A549 (cell line): ENCODE results near the gene JAGN1. TPM values are rescaled to one million over a fixed set of nuclear protein-coding genes. Genes with fewer than 3 reads are reported as not detected.
A peak's percentile ranks its signal among the peaks of the same experiment; 100 is the strongest.
"Not testable (repeated sequence)": the region's sequence is repeated elsewhere in the genome, so short reads cannot be mapped to it uniquely, and the experiment has no call there.

Source experiments
- ATAC-seq, 2 experiments: fragments of 200-7000 bp in 1 of 2; fragments of >200 bp in 1 of 2; cut with Nextera tagmentation in 1 of 2; cut with Tn5 transposase in 1 of 2; 3 replicates each; pipeline versions ENCODE4 v1.8.0 to v1.9.1; 2018 to 2020; ENCODE audit warnings: mild to moderate bottlenecking in 1 of 2, moderate library complexity in 1 of 2
- CTCF ChIA-PET: fragments of 300-600 bp; sonication (Branson Sonifier 250); formaldehyde crosslinking; extraction: SDS; loops from one replicate; lab custom pipeline; 2021; ENCODE audit warnings: antibody characterized with exemption, inconsistent platforms; lab: Yijun Ruan, JAX
- POLR2A ChIA-PET: fragments of 350-600 bp; formaldehyde crosslinking; extraction: SDS; loops from one replicate; lab custom pipeline; 2021; ENCODE audit warnings: antibody characterized with exemption, inconsistent platforms; lab: Yijun Ruan, JAX
- DNase-seq, 2 experiments: peaks; one replicate each; pipeline versions ENCODE4 v3.0.0 to v3.0.0-alpha.2; 2011 to 2016; ENCODE audit warnings: low read depth in 1 of 2, low spot score in 1 of 2
- FAIRE-seq: peaks from 2 replicates; lab custom pipeline; 2011; peaks lifted over from hg19 to GRCh38; lab: Jason Lieb, UNC
- H3K27ac ChIP-seq, 2 experiments: fragments of >200 bp; sonication (Bioruptor Twin); formaldehyde crosslinking; 3 replicates each; pipeline ENCODE4 v1.5.1; 2016 to 2017
- H3K4me1 ChIP-seq: fragments of >200 bp; sonication (Bioruptor Twin); formaldehyde crosslinking; 3 replicates; pipeline ENCODE4 v1.6.1; 2016
- H3K4me2 ChIP-seq: fragments of >200 bp; sonication (Bioruptor Twin); formaldehyde crosslinking; 3 replicates; pipeline ENCODE4 v1.6.1; 2016
- H3K4me3 ChIP-seq: fragments of >200 bp; sonication (Bioruptor Twin); formaldehyde crosslinking; 3 replicates; pipeline ENCODE4 v1.5.1; 2016
- H3K9me3 ChIP-seq: fragments of >200 bp; sonication (Bioruptor Twin); formaldehyde crosslinking; 3 replicates; pipeline ENCODE4 v1.6.1; 2016
- BCL3 ChIP-seq: fragments of >200 bp; sonication (Bioruptor Twin); formaldehyde crosslinking; IDR thresholded peaks from 3 replicates; pipeline ENCODE4 v1.6.1; 2016
- BHLHE40 ChIP-seq: IDR thresholded peaks from 2 replicates; pipeline ENCODE4 v1.6.1; 2012; ENCODE audit warnings: low read depth, low read length, inconsistent platforms
- ESRRA ChIP-seq: fragments of 150-350 bp; IDR thresholded peaks from 2 replicates; pipeline ENCODE4 v1.6.1; 2014; ENCODE audit warnings: mild to moderate bottlenecking, low read length, borderline replicate concordance
- HES2 ChIP-seq: fragments of >200 bp; sonication (Bioruptor Twin); formaldehyde crosslinking; IDR thresholded peaks from 2 replicates; pipeline ENCODE4 v1.6.1; 2016
- HOXA7 ChIP-seq: fragments of 250-450 bp; sonication (Bioruptor Pico); IDR thresholded peaks from 2 replicates; pipeline ENCODE4 v1.5.0; 2020; ENCODE audit warnings: mild to moderate bottlenecking, moderate library complexity
- HOXB13 ChIP-seq: fragments of 250-450 bp; sonication (Bioruptor Pico); IDR thresholded peaks from 2 replicates; pipeline ENCODE4 v1.5.0; 2020; ENCODE audit warnings: low read depth, mild to moderate bottlenecking, moderate library complexity
- JUN ChIP-seq, 2 experiments: fragments of >200 bp; sonication (Bioruptor Twin); formaldehyde crosslinking; IDR thresholded peaks; 2 replicates in 1 of 2; 3 replicates in 1 of 2; pipeline ENCODE4 v1.6.1; 2016 to 2017
- RCOR1 ChIP-seq: fragments of 150-350 bp; IDR thresholded peaks from 2 replicates; pipeline ENCODE4 v1.6.1; 2014; ENCODE audit warnings: antibody characterized with exemption, low read length, low read depth
- REST ChIP-seq: fragments of 200-600 bp; sonication (generic); IDR thresholded peaks from 2 replicates; pipeline ENCODE4 v1.6.1; 2016; ENCODE audit warnings: antibody characterized with exemption, mild to moderate bottlenecking, moderate library complexity
- SMC3 ChIP-seq: fragments of >200 bp; sonication (Bioruptor Twin); formaldehyde crosslinking; IDR thresholded peaks from 3 replicates; pipeline ENCODE4 v1.6.1; 2018; ENCODE audit warnings: inconsistent platforms
- TFCP2L1 ChIP-seq: fragments of 250-450 bp; sonication (Bioruptor Pico); IDR thresholded peaks from 2 replicates; pipeline ENCODE4 v1.5.0; 2021; ENCODE audit warnings: mild to moderate bottlenecking
- USF2 ChIP-seq: fragments of 450-650 bp; IDR thresholded peaks from 2 replicates; pipeline ENCODE4 v1.6.1; 2014; ENCODE audit warnings: antibody characterized with exemption
- ZC3H11A ChIP-seq: fragments of 450-650 bp; IDR thresholded peaks from 2 replicates; pipeline ENCODE4 v1.6.1; 2014; ENCODE audit warnings: antibody characterized with exemption, mild to moderate bottlenecking
- ZSCAN20 ChIP-seq: fragments of 250-450 bp; sonication (Bioruptor Pico); IDR thresholded peaks from 2 replicates; pipeline ENCODE4 v1.8.0; 2022; ENCODE audit warnings: mild to moderate bottlenecking, moderate library complexity
- WGBS: methylation state at CpG from one replicate; pipeline ENCODE4 v1.1.6; 2017; ENCODE audit errors: missing lambda C conversion rate; 5-methylcytosine and 5-hydroxymethylcytosine counted together
- polyA plus RNA-seq, 4 experiments: library from polyadenylated mRNA; depleted of rRNA in 3 of 4; stranded (reverse); fragments of >200 nt; fragmentation: RNase III in 1 of 4; extraction: RNeasy Plus Mini Kit Qiagen cat#74134 plus additional on column Dnase treatment in 1 of 4; gene quantifications; 2 replicates in 3 of 4; 3 replicates in 1 of 4; pipeline ENCODE4 v1.2.3, GENCODE V29; 2011 to 2017

The JAGN1 gene
- polyA plus RNA-seq, 2 of the 4 experiments (the other 2 are of a cell fraction) = 48.6 to 63.2 TPM

GRCh38 chr3:9938966-9939365, 48.6 kb downstream of the JAGN1 start:
- POLR2A ChIA-PET = no interaction called here
- no peak overlapping the region for H3K4me2 ChIP-seq
- no peaks in the 10 kb centered on the region for H3K9me3 ChIP-seq
- no peak overlapping the region for H3K27ac ChIP-seq
- ATAC-seq = no peak
- FAIRE-seq = no peak
- CTCF ChIA-PET = interaction anchor here (1.3 to 1.9 kb wide), 2 partner anchors 8 to 211 kb away, joined by 3 to 9 read pairs; no protein-coding TSS in a partner anchor
- DNase-seq = no peak
- 95% methylated on average over 2 of the region's 2 CpGs for WGBS
- no peak for TF ChIP-seq JUN (IDR thresholded peaks at IDR 0.05)
- TF ChIP-seq ZC3H11A = peak; percentile 87
- no peak for TF ChIP-seq HES2
- no peak overlapping the region for H3K4me3 ChIP-seq
- H3K4me1 ChIP-seq = peaks cover 13% of the 10 kb centered on the region

- FAIRE-seq, H3K27ac ChIP-seq, POLR2A ChIA-PET, DNase-seq, H3K4me3 ChIP-seq, ATAC-seq, H3K4me2 ChIP-seq, H3K4me1 ChIP-seq, H3K9me3 ChIP-seq, CTCF ChIA-PET: not testable (repeated sequence)
- WGBS = 90% methylated on average over 8 of the region's 32 CpGs
Measured at GRCh38 chr3:9939906-9940305, 49.5 kb downstream of the JAGN1 start.

GRCh38 chr3:9940746-9941145, 50.3 kb downstream of the JAGN1 start:
- Histone ChIP-seq H3K4me2 (no peak overlapping the region), H3K4me3 (no peak overlapping the region), H3K4me1 (0 out of 3 replicates have a peak, but pooled peaks cover 2% of the 10 kb centered on the region), H3K9me3 (no peaks in the 10 kb centered on the region), H3K27ac (no peak overlapping the region)
- 95% methylated on average over 9 of the region's 10 CpGs for WGBS
- DNase-seq (no peak), ATAC-seq (no peak), FAIRE-seq (no peak)
- POLR2A ChIA-PET = interaction anchor here (1.2 kb wide), 1 partner anchor 8 kb away, joined by 7 read pairs; no protein-coding TSS in a partner anchor
- no peak for TF ChIP-seq BCL3
- no peak for TF ChIP-seq JUN (IDR thresholded peaks at IDR 0.05)
- no peak for TF ChIP-seq USF2
- no peak for TF ChIP-seq HOXA7 (CRISPR knock-in tag)
- TF ChIP-seq HOXB13 (CRISPR knock-in tag) = no peak
- no peak for TF ChIP-seq TFCP2L1 (CRISPR knock-in tag)
- TF ChIP-seq REST = no peak
- no peak for TF ChIP-seq SMC3
- TF ChIP-seq ZSCAN20 (CRISPR knock-in tag) = no peak
- no peak for TF ChIP-seq RCOR1
- TF ChIP-seq BHLHE40 = no peak
- no peak for TF ChIP-seq ESRRA
- CTCF ChIA-PET = interaction anchor here (0.6 to 2.0 kb wide), 3 partner anchors 10 to 15 kb away, joined by 3 to 5 read pairs (median 3); no protein-coding TSS in a partner anchor
